Stimulated activated CD8-positive, alpha-beta memory T cell treated with anti-CD3 and anti-CD28 coated beads, Interleukin-4, amount 100 ng/mL, for 1 hour (primary cell): ENCODE measurements around the gene NDUFA13.

Experiments used
- DNase-seq, 2 donors: peaks; one replicate each; pipeline ENCODE4 v3.0.0-alpha.2; 2020; ENCODE audit warnings: low read depth in 2 of 2, low spot score in 1 of 2

Gene NDUFA13

GRCh38 chr19:19544954-19545591 is 29.0 kb downstream of the NDUFA13 start:
- no peak for DNase-seq

GRCh38 chr19:19545707-19546106 is 29.7 kb downstream of the NDUFA13 start:
- no peak for DNase-seq

- DNase-seq, result no peak
Measured at GRCh38 chr19:19546751-19547162, 30.7 kb downstream of the NDUFA13 start.

GRCh38 chr19:19547674-19548336 is 31.8 kb downstream of the NDUFA13 start:
- no peak for DNase-seq

- DNase-seq, result no peak
Measured at GRCh38 chr19:19548915-19549759, 33.1 kb downstream of the NDUFA13 start.

- no peak for DNase-seq
Measured at GRCh38 chr19:19549804-19550464, 33.9 kb downstream of the NDUFA13 start.

- DNase-seq, result no peak
Measured at GRCh38 chr19:19550485-19550929, 34.5 kb downstream of the NDUFA13 start.

- DNase-seq, result no peak
Measured at GRCh38 chr19:19550972-19551852, 35.2 kb downstream of the NDUFA13 start.

- no peak for DNase-seq
Measured at GRCh38 chr19:19551853-19552192, 35.8 kb downstream of the NDUFA13 start.

GRCh38 chr19:19552798-19553197 is 36.8 kb downstream of the NDUFA13 start:
- DNase-seq, result no peak

- DNase-seq, result no peak
Measured at GRCh38 chr19:19553670-19554069, 37.6 kb downstream of the NDUFA13 start.

- peak; percentile 30 to 34 for DNase-seq
Measured at GRCh38 chr19:19554074-19555023, 38.3 kb downstream of the NDUFA13 start.

- DNase-seq, result no peak
Measured at GRCh38 chr19:19558055-19558454, 42.0 kb downstream of the NDUFA13 start.

- no peak for DNase-seq
Measured at GRCh38 chr19:19558636-19559035, 42.6 kb downstream of the NDUFA13 start.

- DNase-seq, result no peak
Measured at GRCh38 chr19:19559931-19560330, 43.9 kb downstream of the NDUFA13 start.

- DNase-seq, result no peak
Measured at GRCh38 chr19:19561946-19562664, 46.1 kb downstream of the NDUFA13 start.

- peak in 1 of 2 donors; percentile 12 for DNase-seq
Measured at GRCh38 chr19:19562665-19563347, 46.8 kb downstream of the NDUFA13 start.

GRCh38 chr19:19563348-19563848 is 47.4 kb downstream of the NDUFA13 start:
- DNase-seq, result no peak
